Stimulated activated CD8-positive, alpha-beta memory T cell treated with anti-CD3 and anti-CD28 coated beads, Interleukin-4, amount 100 ng/mL, for 4 hours (primary cell): ENCODE results near the gene LRRC23.
"Not testable (repeated sequence)": the region's sequence is repeated elsewhere in the genome, so short reads cannot be mapped to it uniquely, and the experiment has no call there.

Experiments
- DNase-seq, 2 donors: peaks; one replicate each; pipeline ENCODE4 v3.0.0-alpha.2; 2020; ENCODE audit warnings: low read depth in 2 of 2, low spot score in 1 of 2

The LRRC23 gene, protein sequence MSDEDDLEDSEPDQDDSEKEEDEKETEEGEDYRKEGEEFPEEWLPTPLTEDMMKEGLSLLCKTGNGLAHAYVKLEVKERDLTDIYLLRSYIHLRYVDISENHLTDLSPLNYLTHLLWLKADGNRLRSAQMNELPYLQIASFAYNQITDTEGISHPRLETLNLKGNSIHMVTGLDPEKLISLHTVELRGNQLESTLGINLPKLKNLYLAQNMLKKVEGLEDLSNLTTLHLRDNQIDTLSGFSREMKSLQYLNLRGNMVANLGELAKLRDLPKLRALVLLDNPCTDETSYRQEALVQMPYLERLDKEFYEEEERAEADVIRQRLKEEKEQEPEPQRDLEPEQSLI

DNA sequence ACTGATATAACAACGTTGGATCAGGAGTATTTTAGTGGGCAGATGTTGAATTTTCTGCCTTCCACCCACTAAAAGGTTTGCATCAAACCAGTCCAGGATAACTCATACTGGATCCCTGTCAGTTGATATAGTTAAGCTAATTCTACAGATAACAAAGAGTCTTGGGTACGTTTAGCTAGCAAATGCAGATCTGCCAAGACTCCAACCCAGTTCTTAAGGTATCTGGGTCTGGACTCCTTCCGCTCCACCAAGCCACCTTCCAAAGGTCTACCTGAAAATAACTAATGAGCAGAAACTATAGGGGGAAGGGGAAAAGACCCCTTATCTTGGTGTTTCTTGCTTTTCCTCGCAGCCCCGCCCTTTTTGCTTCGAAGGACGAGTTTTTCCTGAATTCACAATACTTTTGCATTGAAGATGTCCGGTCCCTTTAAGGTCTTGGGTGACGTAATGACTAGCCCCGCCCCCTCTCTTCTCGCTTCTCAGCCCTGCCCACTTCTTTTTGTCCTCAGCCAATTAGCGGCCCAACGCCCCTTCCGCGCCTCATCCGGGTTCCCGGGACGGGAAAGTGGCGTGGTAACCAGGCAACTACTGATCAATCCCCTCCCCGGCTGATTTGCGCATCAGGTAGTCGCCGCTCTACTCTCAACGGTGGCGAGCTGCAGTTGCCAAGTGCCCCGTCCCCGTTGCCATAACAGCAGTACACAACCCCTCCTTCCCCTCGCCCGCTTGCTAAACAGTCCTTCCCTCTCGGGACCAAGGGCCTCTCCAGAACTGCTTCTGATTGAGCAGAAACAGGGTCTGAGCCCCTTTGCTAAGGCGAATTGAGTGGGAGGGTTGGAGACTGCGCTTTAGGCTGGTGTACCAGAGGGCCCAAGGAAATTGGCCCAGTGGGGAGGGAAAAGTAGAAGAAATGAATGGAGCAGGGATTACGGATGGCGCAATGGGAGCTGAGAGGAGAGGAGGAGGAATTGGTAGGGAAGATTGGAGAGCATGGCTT is at the start of gene LRRC23:
TSS of gene LRRC23 (plus strand) at position 543 of the 997 bp plus-strand sequence. CDS start 812 bp downstream, outside the sequence.
- peak; percentile 94 to 95 for DNase-seq

DNA sequence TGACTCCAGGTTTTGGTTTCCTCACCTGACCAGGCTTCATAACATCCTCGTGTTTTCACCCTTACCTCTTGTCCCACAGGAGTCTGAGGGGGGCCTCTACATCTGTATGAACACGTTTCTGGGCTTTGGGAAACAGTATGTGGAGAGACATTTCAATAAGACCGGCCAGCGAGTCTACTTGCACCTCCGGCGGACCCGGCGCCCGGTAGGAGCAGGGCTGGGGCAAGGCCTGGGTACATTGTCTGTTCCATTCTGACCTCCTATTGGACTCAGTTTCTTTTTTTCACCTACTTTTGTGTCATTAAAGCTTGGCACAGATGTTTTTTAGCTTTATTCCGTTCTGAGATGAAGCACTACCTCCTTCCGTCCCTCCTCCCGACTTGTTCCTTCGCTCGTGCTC is 49.3 kb upstream of the LRRC23 start:
- DNase-seq = no peak

DNA sequence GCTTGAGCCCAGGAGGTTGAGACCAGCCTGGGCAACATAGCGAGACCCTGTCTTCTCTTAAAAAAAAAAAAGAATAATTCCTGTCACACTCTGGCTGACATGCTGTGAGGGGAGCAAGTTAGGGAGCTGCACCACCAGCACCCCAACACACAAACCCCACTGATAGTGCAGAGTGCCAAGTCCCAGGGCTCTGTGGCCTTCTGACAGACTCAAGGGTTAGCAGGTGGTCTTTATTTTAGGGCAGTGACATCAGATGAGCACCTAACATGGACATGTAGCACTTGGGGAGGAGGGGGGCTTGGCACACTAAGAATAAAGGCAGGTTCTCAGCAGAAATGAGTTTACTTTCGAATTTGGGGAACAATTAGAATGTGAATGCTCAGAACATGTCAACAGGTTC is 45.8 kb upstream of the LRRC23 start:
- DNase-seq = no peak

DNA sequence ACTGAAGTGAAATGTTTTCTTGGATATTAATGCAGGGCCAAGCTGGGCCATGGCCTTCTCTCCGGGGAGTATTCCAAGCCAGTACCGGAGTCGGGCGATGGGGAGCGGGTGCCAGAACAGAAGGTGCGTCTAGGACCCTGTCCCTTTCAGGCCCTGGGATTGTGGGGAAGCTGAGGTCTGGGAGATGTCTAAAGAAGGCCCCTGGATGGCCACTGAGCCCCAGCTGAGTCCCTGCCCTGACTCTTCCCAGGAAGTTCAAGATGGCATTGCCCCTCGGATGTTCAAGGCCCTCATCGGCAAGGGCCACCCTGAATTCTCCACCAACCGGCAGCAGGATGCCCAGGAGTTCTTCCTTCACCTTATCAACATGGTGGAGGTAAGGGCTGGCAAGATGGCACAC is 44.5 kb upstream of the LRRC23 start:
- no peak for DNase-seq

DNA sequence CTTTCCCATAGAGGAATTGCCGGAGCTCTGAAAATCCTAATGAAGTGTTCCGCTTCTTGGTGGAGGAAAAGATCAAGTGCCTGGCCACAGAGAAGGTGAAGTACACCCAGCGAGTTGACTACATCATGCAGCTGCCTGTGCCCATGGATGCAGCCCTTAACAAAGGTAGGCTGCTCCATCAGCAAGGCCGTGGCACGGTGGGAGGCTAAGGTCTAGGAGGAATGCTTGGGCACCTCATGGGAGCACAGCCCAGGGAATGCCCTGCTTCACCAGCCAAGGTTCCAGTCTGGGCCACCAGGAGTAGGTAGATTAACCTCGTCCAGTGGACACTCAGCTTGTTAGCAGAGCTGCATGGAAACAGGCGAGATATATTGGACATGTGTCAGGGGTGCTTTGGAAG is 43.7 kb upstream of the LRRC23 start:
- DNase-seq = no peak

DNA sequence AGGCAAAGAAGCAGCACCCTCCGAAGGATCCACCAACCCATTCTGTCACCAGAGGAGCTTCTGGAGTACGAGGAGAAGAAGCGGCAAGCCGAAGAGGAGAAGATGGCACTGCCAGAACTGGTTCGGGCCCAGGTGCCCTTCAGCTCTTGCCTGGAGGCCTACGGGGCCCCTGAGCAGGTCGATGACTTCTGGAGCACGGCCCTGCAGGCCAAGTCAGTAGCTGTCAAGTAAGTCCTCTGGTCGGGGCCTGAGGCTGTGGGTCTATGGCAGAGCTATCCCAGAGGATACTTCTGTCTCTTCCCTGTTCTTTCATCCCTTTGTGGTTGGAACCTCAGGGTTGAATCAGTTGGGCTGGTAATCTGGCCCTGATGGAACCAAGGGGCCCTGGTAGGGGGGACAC is 43.2 kb upstream of the LRRC23 start:
- no peak for DNase-seq

DNA sequence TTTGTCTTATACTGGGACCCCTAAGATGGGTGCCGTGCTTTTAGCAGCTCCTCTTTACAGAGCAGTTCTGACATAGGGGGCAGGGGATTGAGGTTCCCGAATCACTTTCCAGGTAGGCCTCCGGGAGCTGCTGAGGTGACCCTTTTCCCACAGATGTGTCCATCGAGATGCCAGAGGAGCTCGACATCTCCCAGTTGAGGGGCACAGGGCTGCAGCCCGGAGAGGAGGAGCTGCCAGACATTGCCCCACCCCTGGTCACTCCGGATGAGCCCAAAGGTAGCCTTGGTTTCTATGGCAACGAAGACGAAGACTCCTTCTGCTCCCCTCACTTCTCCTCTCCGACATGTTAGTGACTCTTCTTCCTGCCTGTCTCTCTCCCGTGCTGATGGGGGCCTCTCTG is 41.6 kb upstream of the LRRC23 start:
- no peak for DNase-seq

DNA sequence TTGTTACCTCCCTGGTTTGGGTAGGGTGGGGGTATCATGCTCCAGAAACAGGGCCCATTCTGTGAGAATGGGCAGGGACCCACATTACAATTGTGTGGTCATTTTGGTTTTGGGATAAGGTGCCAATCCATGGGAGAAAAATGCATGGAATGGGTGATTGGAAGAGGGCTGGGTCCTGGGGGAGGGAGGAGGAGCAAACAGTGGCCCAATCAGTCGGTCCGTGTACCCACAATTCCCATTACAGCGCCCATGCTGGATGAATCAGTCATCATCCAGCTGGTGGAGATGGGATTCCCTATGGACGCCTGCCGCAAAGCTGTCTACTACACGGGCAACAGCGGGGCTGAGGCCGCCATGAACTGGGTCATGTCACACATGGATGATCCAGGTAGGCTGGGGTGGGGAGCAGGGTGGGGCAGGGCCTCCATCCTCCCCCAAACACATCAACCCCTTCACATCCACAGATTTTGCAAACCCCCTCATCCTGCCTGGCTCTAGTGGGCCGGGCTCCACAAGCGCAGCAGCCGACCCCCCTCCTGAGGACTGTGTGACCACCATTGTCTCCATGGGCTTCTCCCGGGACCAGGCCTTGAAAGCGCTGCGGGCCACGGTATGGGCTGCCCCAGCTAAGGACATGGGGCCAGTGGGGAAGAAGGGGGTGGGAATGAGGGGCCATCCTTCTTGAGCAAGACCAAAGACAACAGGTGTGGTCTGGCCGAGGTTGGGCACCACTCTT is 40.9 kb upstream of the LRRC23 start:
- no peak for DNase-seq

DNA sequence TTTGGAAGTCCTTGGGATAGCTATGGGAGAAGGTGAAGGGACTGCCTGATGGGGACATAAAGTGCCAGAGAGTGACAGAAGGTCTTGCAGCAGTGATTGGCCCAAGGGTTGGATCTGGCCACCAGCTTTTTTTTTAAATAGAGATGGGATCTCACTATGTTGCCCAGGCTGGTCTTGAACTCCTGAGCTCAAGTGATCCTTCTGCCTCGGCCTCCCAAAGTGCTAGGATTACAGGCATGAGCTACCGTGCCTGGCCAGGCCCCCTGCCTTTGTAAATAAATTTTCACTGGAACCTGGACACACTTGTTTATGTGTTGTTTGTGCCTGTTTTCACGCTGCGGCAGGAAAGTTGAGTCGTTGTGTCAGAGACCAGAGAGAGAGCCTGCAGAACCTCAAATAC is 39.3 kb upstream of the LRRC23 start:
- DNase-seq = not testable (repeated sequence)

DNA sequence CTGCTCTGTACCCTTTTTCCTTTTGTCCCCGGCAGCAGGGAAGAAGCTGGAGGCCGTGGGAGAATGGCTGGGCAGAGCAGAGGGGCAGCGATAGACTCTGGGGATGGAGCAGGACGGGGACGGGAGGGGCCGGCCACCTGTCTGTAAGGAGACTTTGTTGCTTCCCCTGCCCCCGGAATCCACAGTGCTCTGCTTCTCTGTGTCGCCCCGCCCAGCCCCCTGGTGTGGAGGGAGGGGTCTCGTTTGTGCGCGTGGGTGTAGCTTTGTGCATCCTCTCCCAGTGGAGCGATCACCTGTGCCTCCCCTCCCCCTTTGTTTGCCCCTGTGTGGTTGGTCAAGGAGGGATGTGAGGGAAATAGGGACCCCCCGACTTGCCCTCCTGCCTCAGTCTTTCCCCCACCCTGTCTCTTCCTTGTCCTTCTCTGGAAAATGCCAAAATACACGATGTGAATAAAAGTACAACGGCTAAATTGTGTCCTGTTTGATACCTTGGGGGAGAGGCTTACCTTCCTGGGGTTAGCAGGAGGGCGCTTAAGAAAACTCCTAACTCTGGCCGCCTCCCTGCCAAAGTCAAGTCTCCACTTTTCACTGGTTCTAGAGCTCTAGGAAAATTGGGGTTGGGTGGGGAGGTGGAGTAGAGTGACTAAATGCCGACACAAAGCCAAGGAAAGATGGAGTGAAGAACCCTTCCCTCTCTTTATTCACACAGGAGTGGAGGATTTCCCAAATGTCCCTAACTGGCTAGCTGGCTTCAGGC is 38.3 kb upstream of the LRRC23 start:
- DNase-seq = no peak

DNA sequence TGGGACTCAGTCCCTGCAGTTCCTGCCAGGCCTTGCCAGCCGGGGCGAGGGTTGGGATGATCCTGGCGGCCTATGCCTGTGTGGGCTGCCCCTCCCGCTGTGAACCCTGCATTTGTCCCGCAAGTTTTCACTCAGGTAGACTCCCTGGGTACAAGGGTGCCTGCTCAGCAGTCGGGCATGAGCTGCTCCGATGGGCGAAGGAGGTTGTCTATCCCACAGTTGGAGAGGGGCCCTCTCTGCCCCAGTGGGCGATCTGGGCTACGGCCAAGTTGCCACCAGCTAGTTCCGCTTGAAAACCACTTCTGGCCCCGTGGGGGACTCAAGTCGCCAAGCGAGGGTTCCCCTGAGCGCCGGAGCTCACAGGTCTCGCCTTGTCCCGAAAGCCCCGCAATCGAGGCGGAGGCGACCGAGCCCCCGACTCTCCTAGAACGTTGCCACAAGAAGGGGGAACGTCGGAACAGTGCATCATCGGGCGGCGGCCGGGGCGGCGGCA is 37.7 kb upstream of the LRRC23 start:
- no peak for DNase-seq

DNA sequence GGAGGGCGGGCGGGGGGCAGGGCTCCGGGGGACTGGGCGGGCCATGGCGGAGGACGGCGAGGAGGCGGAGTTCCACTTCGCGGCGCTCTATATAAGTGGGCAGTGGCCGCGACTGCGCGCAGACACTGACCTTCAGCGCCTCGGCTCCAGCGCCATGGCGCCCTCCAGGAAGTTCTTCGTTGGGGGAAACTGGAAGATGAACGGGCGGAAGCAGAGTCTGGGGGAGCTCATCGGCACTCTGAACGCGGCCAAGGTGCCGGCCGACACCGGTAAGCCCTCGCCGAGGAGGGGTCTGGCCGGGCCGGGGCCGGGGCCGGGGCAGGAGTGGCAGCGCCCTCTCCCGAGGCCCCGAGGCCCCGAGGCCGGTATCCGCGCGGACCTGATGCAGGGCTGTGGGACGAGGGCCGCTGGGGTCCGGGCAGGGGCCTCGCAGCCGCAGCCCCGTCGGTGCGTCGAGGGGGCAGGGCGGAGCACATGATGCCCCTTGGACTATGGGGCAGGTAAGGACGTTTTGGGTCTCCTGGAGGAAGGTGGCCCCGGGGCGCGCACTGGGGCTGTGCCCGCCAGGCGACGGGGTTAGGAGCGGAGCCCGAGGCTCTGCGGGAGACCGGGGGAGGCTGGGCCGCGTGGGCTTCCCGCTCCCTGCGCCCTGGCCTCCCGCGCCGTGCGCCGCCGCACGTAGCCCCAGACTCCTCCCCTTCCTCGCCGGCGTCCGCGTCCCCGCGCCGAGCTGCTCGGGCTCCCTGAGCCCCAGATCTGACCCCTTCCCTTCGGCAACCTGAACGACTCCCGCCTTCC is 37.0 kb upstream of the LRRC23 start, which contains the start of gene TPI1:
TSS of gene TPI1 (plus strand) at position 119 of the 798 bp plus-strand sequence. CDS start at position 155, 36 bp downstream.
- peak in 1 of 2 donors; percentile 59 for DNase-seq

DNA sequence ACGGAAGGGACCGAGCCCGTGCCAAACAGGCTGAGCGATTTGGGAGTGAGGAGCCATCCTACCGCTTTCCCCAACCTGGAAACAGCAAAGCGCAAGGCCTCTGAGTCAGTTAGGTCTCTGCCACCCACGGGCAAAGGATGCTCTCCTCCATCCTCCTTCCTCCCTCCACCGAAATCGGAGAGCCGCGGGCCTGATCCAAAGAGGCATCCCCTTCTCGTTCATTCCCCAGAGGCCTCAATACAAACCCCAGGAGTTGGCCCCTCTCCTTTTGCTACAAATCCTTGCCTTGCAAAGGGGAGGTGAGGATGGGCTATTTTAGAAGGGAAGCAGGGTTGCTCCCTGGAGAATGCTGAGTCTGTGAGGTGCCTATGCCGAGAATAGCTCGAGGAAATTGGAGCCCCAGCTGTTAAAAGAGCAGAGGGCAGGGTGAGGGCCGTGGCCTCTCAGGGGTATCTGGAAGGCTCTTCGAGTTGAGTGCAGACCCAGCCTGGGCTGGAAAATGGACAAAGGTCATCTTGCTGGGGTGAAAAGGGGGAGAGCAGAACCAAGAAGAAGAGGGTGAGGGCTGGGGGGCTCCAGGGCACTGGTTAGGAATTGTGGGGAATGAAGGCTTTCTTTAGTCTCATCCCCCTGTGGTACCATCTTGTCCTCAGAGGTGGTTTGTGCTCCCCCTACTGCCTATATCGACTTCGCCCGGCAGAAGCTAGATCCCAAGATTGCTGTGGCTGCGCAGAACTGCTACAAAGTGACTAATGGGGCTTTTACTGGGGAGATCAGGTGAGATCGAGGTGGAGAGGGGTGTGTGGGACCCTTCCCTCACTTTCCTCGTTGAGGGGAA is 36.2 kb upstream of the LRRC23 start:
- no peak for DNase-seq

DNA sequence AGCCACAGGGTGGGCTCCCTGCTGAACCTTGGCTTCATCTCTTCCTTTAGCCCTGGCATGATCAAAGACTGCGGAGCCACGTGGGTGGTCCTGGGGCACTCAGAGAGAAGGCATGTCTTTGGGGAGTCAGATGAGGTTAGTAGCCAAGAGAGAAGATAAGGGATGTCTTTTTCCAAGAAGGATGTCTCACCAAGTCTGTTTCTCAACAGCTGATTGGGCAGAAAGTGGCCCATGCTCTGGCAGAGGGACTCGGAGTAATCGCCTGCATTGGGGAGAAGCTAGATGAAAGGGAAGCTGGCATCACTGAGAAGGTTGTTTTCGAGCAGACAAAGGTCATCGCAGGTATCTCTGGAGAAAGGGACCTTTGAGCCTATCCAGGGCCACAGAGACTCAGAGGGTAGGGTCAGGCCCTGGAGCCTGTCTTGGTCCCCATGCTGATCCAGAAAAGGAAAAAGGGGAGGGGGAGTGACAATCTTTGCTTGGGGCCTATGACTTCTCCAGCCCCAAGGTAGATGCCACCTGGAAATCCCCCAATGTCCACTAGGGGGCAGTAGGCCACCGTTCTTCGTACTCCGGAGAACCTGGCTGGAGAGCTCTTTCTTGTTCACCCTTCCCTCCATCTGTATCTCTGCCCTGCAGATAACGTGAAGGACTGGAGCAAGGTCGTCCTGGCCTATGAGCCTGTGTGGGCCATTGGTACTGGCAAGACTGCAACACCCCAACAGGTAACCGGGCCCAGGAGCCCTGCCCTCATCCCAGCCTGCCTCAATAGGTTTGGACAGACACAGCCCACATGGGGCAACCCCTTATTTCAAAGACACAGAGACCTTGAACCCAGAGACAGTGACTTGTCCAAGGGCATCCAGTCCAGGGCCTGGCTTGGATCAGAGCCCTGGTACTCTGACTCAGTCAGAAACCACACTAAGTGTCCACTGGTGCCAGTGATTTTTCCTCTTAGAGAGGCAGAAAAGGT is 35.3 kb upstream of the LRRC23 start:
- peak; percentile 69 to 80 for DNase-seq

DNA sequence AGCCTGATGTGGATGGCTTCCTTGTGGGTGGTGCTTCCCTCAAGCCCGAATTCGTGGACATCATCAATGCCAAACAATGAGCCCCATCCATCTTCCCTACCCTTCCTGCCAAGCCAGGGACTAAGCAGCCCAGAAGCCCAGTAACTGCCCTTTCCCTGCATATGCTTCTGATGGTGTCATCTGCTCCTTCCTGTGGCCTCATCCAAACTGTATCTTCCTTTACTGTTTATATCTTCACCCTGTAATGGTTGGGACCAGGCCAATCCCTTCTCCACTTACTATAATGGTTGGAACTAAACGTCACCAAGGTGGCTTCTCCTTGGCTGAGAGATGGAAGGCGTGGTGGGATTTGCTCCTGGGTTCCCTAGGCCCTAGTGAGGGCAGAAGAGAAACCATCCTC is 34.3 kb upstream of the LRRC23 start:
- not testable (repeated sequence) for DNase-seq

DNA sequence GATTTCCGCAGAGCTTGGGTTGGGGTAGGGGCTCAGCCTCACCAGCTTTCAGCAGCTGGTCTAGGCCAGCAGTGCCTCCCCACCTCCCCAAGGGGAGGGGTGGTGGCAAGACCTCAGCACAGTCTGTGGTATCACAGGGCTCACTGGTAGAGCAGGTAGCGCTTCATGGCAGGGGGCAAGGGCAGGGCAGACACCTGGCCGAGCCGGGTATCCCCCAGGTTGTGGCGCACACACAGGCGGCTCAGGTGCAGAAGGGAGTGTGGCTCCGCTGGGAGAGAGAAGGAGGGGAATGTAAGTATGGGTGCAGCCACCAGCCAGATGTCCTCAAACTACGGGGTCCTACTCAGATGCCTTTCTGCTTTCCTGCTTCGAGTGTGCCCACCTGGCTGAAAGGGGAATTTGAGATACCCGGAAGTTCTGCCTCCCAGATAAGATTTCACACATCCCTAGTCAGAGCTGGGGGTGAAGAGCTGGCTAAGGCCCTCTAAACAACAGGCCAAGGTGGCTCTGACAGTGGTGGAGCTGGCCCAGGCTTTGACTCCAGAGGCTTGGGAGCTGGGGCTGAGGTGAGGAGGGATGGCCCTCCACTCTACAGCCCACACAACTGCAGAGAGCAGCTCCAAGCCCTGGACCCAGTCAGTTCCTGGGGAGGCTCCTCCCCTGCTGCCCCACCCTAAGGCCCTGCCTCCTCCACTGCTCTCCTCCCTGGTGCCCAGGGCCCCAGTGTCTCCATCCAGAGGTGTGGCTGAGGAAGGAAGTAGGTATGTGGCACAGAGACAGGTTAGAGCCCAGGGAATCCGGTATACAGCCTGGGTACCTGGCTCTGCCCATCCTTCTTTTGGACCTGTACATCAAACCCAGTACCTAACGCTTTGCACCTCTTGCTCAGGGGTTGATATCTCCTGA is 33.3 kb upstream of the LRRC23 start:
- no peak for DNase-seq
